Sigmoid colon (tissue), 4 donors: ENCODE data around the gene NPL.

Source experiments
- POLR2AphosphoS5 ChIP-seq, 4 donors: sonication (generic); formaldehyde crosslinking; IDR thresholded peaks; one replicate each; pipeline ENCODE4 v1.6.1; 2017; ENCODE audit warnings: antibody characterized with exemption in 4 of 4
- TF ChIP-seq, protein P1 (sequence below), 4 experiments: fragments of 450-650 bp in 3 of 4; fragments of 200-600 bp in 1 of 4; IDR thresholded peaks; one replicate each; pipeline ENCODE4 v1.5.1; 2016 to 2019; ENCODE audit warnings: antibody characterized with exemption in 4 of 4, mild to moderate bottlenecking in 3 of 4, moderate library complexity in 2 of 4

DNA sequence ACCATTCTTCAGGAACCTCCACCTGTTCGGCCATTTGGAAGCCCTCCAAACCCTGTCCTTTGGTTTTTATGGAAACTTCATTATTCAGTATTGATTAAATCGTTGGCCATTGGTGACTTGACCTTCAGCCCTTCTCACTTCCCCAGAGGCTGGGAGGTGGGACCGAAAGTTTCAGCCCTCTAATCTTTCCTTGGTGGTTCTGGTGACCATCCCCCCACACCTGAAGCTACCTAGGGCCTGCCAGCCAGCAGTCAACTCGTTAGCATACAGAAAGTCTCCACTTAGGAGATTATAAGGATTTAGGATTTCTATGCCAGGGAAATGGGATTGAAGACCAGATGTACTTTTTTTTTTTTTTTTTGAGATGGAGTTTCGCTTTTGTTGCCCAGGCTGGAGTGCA is 56.3 kb downstream of the NPL start:
- TF ChIP-seq, protein P1, sequence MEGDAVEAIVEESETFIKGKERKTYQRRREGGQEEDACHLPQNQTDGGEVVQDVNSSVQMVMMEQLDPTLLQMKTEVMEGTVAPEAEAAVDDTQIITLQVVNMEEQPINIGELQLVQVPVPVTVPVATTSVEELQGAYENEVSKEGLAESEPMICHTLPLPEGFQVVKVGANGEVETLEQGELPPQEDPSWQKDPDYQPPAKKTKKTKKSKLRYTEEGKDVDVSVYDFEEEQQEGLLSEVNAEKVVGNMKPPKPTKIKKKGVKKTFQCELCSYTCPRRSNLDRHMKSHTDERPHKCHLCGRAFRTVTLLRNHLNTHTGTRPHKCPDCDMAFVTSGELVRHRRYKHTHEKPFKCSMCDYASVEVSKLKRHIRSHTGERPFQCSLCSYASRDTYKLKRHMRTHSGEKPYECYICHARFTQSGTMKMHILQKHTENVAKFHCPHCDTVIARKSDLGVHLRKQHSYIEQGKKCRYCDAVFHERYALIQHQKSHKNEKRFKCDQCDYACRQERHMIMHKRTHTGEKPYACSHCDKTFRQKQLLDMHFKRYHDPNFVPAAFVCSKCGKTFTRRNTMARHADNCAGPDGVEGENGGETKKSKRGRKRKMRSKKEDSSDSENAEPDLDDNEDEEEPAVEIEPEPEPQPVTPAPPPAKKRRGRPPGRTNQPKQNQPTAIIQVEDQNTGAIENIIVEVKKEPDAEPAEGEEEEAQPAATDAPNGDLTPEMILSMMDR (IDR thresholded peaks at IDR 0.05), result no peak
- TF ChIP-seq POLR2AphosphoS5 (IDR thresholded peaks at IDR 0.05), result no peak
